ENCODE data around the gene PPP1R3E.

- TF ChIP-seq POLR2A (IDR thresholded peaks at IDR 0.05) (peak in 1 of 2 donors; percentile 6), POLR2AphosphoS5 (IDR thresholded peaks at IDR 0.05) (peak; percentile 64 to 84 (median 78))
Observed at GRCh38 chr14:23320584-23321571, 18.2 kb upstream of the PPP1R3E start, which contains the start of gene PABPN1.
